ENCODE results near the gene EML4. TPM values are rescaled to one million over a fixed set of nuclear protein-coding genes. Genes with fewer than 3 reads are reported as not detected.
A peak's percentile ranks its signal among the peaks of the same experiment; 100 is the strongest.

Gene EML4
- total and polyA plus RNA-seq, 2 of the 13 experiments (the other 11 are each of a cell fraction or from before 2014, with no cell fraction given) = 243 to 476 TPM

DNA sequence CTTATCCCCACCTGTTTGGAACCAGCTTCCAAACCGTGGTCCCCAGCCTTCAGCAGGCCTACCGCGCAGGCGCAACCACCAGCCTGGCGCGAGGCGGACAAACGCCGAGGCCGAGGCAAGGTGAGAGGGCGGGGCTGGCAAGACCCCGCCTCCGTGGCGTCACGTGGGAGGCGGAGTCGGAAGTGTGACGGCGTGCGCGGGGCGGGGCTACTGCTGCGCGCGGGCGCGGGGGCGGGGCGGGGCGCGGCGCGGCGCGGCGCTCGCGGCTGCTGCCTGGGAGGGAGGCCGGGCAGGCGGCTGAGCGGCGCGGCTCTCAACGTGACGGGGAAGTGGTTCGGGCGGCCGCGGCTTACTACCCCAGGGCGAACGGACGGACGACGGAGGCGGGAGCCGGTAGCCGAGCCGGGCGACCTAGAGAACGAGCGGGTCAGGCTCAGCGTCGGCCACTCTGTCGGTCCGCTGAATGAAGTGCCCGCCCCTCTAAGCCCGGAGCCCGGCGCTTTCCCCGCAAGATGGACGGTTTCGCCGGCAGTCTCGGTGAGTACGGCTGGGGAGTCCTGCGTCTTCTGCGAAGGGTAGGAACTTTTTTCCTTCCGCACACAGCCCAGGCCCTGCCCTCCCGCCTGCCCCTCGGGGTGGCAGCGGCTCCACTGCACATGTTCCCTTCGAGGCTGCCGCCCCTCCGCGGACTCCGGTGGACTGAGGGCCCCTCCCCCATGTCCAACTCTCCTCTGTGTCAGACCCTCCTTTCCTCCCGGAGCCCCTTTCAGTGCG lies at the start of gene EML4 (continued):
- TF ChIP-seq, protein P1, sequence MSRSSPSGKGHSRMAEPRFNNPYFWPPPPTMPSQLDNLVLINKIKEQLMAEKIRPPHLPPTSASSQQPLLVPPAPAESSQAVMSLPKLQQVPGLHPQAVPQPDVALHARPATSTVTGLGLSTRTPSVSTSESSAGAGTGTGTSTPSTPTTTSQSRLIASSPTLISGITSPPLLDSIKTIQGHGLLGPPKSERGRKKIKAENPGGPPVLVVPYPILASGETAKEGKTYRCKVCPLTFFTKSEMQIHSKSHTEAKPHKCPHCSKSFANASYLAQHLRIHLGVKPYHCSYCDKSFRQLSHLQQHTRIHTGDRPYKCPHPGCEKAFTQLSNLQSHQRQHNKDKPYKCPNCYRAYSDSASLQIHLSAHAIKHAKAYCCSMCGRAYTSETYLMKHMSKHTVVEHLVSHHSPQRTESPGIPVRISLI (CRISPR knock-in tag; IDR thresholded peaks at IDR 0.05; ENCODE audit: borderline replicate concordance) = no peak
- TF ChIP-seq, protein P2, sequence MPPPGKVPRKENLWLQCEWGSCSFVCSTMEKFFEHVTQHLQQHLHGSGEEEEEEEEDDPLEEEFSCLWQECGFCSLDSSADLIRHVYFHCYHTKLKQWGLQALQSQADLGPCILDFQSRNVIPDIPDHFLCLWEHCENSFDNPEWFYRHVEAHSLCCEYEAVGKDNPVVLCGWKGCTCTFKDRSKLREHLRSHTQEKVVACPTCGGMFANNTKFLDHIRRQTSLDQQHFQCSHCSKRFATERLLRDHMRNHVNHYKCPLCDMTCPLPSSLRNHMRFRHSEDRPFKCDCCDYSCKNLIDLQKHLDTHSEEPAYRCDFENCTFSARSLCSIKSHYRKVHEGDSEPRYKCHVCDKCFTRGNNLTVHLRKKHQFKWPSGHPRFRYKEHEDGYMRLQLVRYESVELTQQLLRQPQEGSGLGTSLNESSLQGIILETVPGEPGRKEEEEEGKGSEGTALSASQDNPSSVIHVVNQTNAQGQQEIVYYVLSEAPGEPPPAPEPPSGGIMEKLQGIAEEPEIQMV (CRISPR knock-in tag; IDR thresholded peaks at IDR 0.05; ENCODE audit: low read depth) = no peak
- no peak for TF ChIP-seq PLRG1 (conservative IDR thresholded peaks at IDR 0.05)
- peak; percentile 85 for TF ChIP-seq U2AF1 (optimal IDR thresholded peaks at IDR 0.05; ENCODE audit: low read depth, low read length)
- TF ChIP-seq, protein P3, sequence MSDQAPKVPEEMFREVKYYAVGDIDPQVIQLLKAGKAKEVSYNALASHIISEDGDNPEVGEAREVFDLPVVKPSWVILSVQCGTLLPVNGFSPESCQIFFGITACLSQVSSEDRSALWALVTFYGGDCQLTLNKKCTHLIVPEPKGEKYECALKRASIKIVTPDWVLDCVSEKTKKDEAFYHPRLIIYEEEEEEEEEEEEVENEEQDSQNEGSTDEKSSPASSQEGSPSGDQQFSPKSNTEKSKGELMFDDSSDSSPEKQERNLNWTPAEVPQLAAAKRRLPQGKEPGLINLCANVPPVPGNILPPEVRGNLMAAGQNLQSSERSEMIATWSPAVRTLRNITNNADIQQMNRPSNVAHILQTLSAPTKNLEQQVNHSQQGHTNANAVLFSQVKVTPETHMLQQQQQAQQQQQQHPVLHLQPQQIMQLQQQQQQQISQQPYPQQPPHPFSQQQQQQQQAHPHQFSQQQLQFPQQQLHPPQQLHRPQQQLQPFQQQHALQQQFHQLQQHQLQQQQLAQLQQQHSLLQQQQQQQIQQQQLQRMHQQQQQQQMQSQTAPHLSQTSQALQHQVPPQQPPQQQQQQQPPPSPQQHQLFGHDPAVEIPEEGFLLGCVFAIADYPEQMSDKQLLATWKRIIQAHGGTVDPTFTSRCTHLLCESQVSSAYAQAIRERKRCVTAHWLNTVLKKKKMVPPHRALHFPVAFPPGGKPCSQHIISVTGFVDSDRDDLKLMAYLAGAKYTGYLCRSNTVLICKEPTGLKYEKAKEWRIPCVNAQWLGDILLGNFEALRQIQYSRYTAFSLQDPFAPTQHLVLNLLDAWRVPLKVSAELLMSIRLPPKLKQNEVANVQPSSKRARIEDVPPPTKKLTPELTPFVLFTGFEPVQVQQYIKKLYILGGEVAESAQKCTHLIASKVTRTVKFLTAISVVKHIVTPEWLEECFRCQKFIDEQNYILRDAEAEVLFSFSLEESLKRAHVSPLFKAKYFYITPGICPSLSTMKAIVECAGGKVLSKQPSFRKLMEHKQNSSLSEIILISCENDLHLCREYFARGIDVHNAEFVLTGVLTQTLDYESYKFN (CRISPR knock-in tag; conservative IDR thresholded peaks at IDR 0.05) = 0 out of 2 replicates have a peak, but pooled peaks have one; percentile 30
- peak; percentile 49; the same call in 1 of the 2 replicates for TF ChIP-seq ZFP1 (CRISPR knock-in tag; IDR thresholded peaks at IDR 0.05)
- 0 out of 2 replicates have a peak, but pooled peaks have one; percentile 84 for TF ChIP-seq RARG (CRISPR knock-in tag; IDR thresholded peaks at IDR 0.05; ENCODE audit: low read depth)
- no peak for TF ChIP-seq EHMT2 (IDR thresholded peaks at IDR 0.05; ENCODE audit: borderline replicate concordance, low read depth, low read length)
- no peak; the same call in 1 of the 2 replicates for TF ChIP-seq NFKBIZ (CRISPR knock-in tag; IDR thresholded peaks at IDR 0.05)
- TF ChIP-seq, protein P4, sequence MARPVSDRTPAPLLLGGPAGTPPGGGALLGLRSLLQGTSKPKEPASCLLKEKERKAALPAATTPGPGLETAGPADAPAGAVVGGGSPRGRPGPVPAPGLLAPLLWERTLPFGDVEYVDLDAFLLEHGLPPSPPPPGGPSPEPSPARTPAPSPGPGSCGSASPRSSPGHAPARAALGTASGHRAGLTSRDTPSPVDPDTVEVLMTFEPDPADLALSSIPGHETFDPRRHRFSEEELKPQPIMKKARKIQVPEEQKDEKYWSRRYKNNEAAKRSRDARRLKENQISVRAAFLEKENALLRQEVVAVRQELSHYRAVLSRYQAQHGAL (CRISPR knock-in tag; IDR thresholded peaks at IDR 0.05; ENCODE audit: not compliant biosample characterization) = no peak
- TF ChIP-seq, protein P5, sequence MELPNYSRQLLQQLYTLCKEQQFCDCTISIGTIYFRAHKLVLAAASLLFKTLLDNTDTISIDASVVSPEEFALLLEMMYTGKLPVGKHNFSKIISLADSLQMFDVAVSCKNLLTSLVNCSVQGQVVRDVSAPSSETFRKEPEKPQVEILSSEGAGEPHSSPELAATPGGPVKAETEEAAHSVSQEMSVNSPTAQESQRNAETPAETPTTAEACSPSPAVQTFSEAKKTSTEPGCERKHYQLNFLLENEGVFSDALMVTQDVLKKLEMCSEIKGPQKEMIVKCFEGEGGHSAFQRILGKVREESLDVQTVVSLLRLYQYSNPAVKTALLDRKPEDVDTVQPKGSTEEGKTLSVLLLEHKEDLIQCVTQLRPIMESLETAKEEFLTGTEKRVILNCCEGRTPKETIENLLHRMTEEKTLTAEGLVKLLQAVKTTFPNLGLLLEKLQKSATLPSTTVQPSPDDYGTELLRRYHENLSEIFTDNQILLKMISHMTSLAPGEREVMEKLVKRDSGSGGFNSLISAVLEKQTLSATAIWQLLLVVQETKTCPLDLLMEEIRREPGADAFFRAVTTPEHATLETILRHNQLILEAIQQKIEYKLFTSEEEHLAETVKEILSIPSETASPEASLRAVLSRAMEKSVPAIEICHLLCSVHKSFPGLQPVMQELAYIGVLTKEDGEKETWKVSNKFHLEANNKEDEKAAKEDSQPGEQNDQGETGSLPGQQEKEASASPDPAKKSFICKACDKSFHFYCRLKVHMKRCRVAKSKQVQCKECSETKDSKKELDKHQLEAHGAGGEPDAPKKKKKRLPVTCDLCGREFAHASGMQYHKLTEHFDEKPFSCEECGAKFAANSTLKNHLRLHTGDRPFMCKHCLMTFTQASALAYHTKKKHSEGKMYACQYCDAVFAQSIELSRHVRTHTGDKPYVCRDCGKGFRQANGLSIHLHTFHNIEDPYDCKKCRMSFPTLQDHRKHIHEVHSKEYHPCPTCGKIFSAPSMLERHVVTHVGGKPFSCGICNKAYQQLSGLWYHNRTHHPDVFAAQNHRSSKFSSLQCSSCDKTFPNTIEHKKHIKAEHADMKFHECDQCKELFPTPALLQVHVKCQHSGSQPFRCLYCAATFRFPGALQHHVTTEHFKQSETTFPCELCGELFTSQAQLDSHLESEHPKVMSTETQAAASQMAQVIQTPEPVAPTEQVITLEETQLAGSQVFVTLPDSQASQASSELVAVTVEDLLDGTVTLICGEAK (IDR thresholded peaks at IDR 0.05) = no peak
- TF ChIP-seq, protein P5 (CRISPR knock-in tag; IDR thresholded peaks at IDR 0.05) = peak; percentile 31

All from HepG2 (cell line).